Stimulated activated CD4-positive, alpha-beta T cell treated with anti-CD3 and anti-CD28 coated beads, Interleukin-2, amount 100 ng/mL, for 48 hours (primary cell): ENCODE measurements around the gene XIRP2.

ENCODE experiments used
- DNase-seq, 2 donors: peaks; one replicate each; pipeline ENCODE4 v3.0.0-alpha.2; 2020

Gene XIRP2

GRCh38 chr2:167294776-167295140, 406.5 kb downstream of the XIRP2 start:
- no peak for DNase-seq

- DNase-seq: no peak
Measured at GRCh38 chr2:167297292-167297691, 409.0 kb downstream of the XIRP2 start.

GRCh38 chr2:167298017-167298416, 409.7 kb downstream of the XIRP2 start:
- DNase-seq: no peak
